Endothelial cell of umbilical vein (primary cell): ENCODE measurements around the gene ST3GAL5. TPM values are rescaled to one million over a fixed set of nuclear protein-coding genes. Genes with fewer than 3 reads are reported as not detected.
"Not testable (repeated sequence)": the region's sequence is repeated elsewhere in the genome, so short reads cannot be mapped to it uniquely, and the experiment has no call there.

Source experiments
- BruUV-seq: library from RNA; stranded (reverse); fragments of 400-500 nt; replicated peaks from 2 replicates; lab custom pipeline; 2021; lab: Mats Ljungman, UMichigan
- CTCF ChIA-PET: fragments of 300-600, 350-600 bp; sonication (Branson Sonifier 250); formaldehyde crosslinking; loops from one replicate; lab custom pipeline; 2021; ENCODE audit warnings: antibody characterized with exemption, inconsistent platforms; lab: Charles Lee
- POLR2A ChIA-PET: fragments of 300-600, 350-600 bp; sonication (Branson Sonifier 250); formaldehyde crosslinking; loops from one replicate; lab custom pipeline; 2021; ENCODE audit warnings: antibody characterized with exemption, inconsistent platforms; lab: Charles Lee
- DNase-seq: peaks from one replicate; pipeline ENCODE4 v3.0.0-alpha.2; 2011; ENCODE audit warnings: low read depth, low spot score
- FAIRE-seq: peaks from 2 replicates; lab custom pipeline; 2011; peaks lifted over from hg19 to GRCh38; lab: Jason Lieb, UNC
- H2AFZ ChIP-seq: 2 replicates; pipeline ENCODE4 v1.6.0; 2012; ENCODE audit warnings: low read depth, low read length, control low read depth, inconsistent platforms
- H3K27ac ChIP-seq: 2 replicates; pipeline ENCODE4 v1.5.1; 2011; ENCODE audit warnings: low read depth, mild to moderate bottlenecking, control low read depth, low read length, moderate library complexity; ENCODE audit not compliant: insufficient read depth
- H3K27me3 ChIP-seq, 2 experiments: 2 replicates each; pipeline versions ENCODE4 v1.6.0 to v1.6.1; 2011; ENCODE audit warnings: low read length in 2 of 2, mixed read lengths in 1 of 2; ENCODE audit not compliant: control insufficient read depth in 2 of 2, insufficient read depth in 2 of 2
- H3K36me3 ChIP-seq, 2 experiments: 2 replicates in 1 of 2; 3 replicates in 1 of 2; pipeline ENCODE4 v1.5.1; 2011; ENCODE audit warnings: low read length in 2 of 2, mild to moderate bottlenecking in 1 of 2, moderate library complexity in 1 of 2; ENCODE audit not compliant: control insufficient read depth in 2 of 2, insufficient read depth in 2 of 2; ENCODE audit errors: extremely low read depth in 1 of 2
- H3K4me1 ChIP-seq: 3 replicates; pipeline ENCODE4 v1.5.1; 2011; ENCODE audit warnings: mild to moderate bottlenecking, low read length; ENCODE audit not compliant: control insufficient read depth, insufficient read depth; ENCODE audit errors: extremely low read depth
- H3K4me2 ChIP-seq: 2 replicates; pipeline ENCODE4 v1.6.1; 2011; ENCODE audit warnings: low read length, control low read depth, mixed read lengths; ENCODE audit not compliant: insufficient read depth
- H3K4me3 ChIP-seq, 3 experiments: fragments of 200-600 bp in 1 of 3; sonication (generic), shearing (Covaris generic) in 1 of 3; replicated peaks in 1 of 3; 2 replicates each; pipeline ENCODE4 v1.5.1; 2011 to 2016; ENCODE audit warnings: control low read depth in 3 of 3, low read length in 3 of 3, mild to moderate bottlenecking in 2 of 3, inconsistent platforms in 1 of 3, low read depth in 1 of 3, moderate library complexity in 1 of 3; ENCODE audit not compliant: insufficient read depth in 1 of 3
- H3K79me2 ChIP-seq: 2 replicates; pipeline ENCODE4 v1.6.0; 2012; ENCODE audit warnings: low read length, inconsistent platforms; ENCODE audit not compliant: control insufficient read depth, insufficient read depth
- H3K9ac ChIP-seq: replicated peaks from 2 replicates; pipeline ENCODE3; 2011; ENCODE audit warnings: low read length, control low read depth; ENCODE audit not compliant: insufficient read depth; ENCODE audit errors: extremely low read depth
- H3K9me1 ChIP-seq: replicated peaks from 3 replicates; pipeline ENCODE4 v1.6.0; 2011; ENCODE audit warnings: mild to moderate bottlenecking, low read length; ENCODE audit not compliant: control insufficient read depth, insufficient read depth; ENCODE audit errors: extremely low read depth
- H3K9me3 ChIP-seq: replicated peaks from 2 replicates; pipeline ENCODE4 v1.5.1; 2012; ENCODE audit warnings: low read length, inconsistent platforms; ENCODE audit not compliant: control insufficient read depth, insufficient read depth
- H4K20me1 ChIP-seq: replicated peaks from 2 replicates; pipeline ENCODE3; 2011; ENCODE audit warnings: mild to moderate bottlenecking, low read length; ENCODE audit not compliant: control insufficient read depth, insufficient read depth; ENCODE audit errors: extremely low read depth
- CTCF ChIP-seq, 2 donors: IDR thresholded peaks; 1 replicate in 1 of 2; 2 replicates in 1 of 2; pipeline ENCODE4 v1.5.1; 2011; ENCODE audit warnings: low read length in 2 of 2, mild to moderate bottlenecking in 2 of 2, moderate library complexity in 2 of 2, control low read depth in 1 of 2, inconsistent platforms in 1 of 2, low read depth in 1 of 2; ENCODE audit not compliant: insufficient read depth in 1 of 2; ENCODE audit errors: extremely low read depth in 1 of 2
- EZH2 ChIP-seq: IDR thresholded peaks from 2 replicates; pipeline ENCODE4 v1.6.1; 2012; ENCODE audit warnings: borderline replicate concordance, low read depth, mild to moderate bottlenecking, moderate library complexity, low read length, inconsistent platforms; ENCODE audit not compliant: severe bottlenecking
- GATA2 ChIP-seq: IDR thresholded peaks from 2 replicates; pipeline ENCODE4 v1.7.0; 2011; ENCODE audit warnings: low read depth, mild to moderate bottlenecking, moderate library complexity, mixed read lengths, low read length; ENCODE audit not compliant: insufficient read length, insufficient read depth
- JUN ChIP-seq: IDR thresholded peaks from 2 replicates; pipeline ENCODE4 v1.6.1; 2011; ENCODE audit warnings: borderline replicate concordance, low read depth; ENCODE audit not compliant: insufficient read length, insufficient read depth
- POLR2AphosphoS5 ChIP-seq: IDR thresholded peaks from 2 replicates; pipeline ENCODE4 v1.6.1; 2012; ENCODE audit warnings: low read depth, mild to moderate bottlenecking, control low read depth, low read length, moderate library complexity; ENCODE audit not compliant: insufficient read depth
- dilution Hi-C: fragments of 300-500 bp; cut with MboI; formaldehyde crosslinking; loops from one replicate; pipeline ENCODE4 v1.15.0; 2019; ENCODE audit warnings: low sequenced_read_pairs; ENCODE audit not compliant: extremely low pct_ligation_motif_present
- intact Hi-C: fragments of 100-400 bp; cut with micrococcal nuclease; formaldehyde crosslinking; loops from one replicate; pipeline ENCODE4 v1.10.0; 2022
- polyA plus RNA-seq, 4 experiments: library from polyadenylated mRNA; depleted of rRNA in 3 of 4; stranded (reverse) in 3 of 4; unstranded in 1 of 4; fragments of >200 nt; gene quantifications; 2 replicates each; pipeline versions ENCODE4 v1.2.1 to v1.2.3, GENCODE V29; 2011 to 2012; ENCODE audit warnings: missing spikeins in 1 of 4
- total RNA-seq: library from RNA; stranded (reverse); gene quantifications from 2 replicates; pipeline ENCODE4 v1.2.3, GENCODE V29; 2021
- TF ChIP-seq, protein P1 (sequence below): IDR thresholded peaks from 2 replicates; pipeline ENCODE4 v1.6.1; 2011; ENCODE audit not compliant: insufficient read depth, insufficient read length

The ST3GAL5 gene
- total and polyA plus RNA-seq, 2 donors (not counting 3 experiments of a cell fraction or from before 2014, with no cell fraction given): 9.5 to 16.0 TPM

- Histone ChIP-seq H3K9me1 (no peaks in the 10 kb centered on the region), H3K4me2 (peak overlapping the region; percentile 94), H3K4me3 (no peak overlapping the region), H3K36me3 (no peaks in the 10 kb centered on the region), H3K9ac (no peak overlapping the region), H3K27me3 (no peaks in the 10 kb centered on the region), H3K9me3 (no peaks in the 10 kb centered on the region), H4K20me1 (no peaks in the 10 kb centered on the region), H3K4me1 (peaks cover 27% of the 10 kb centered on the region), H3K79me2 (no peaks in the 10 kb centered on the region), H2AFZ (no peak overlapping the region), H3K27ac (no peak overlapping the region)
- dilution Hi-C loops: no loop called here
- TF ChIP-seq CTCF (IDR thresholded peaks at IDR 0.05; ENCODE audit: extremely low read depth in 1 of 2, insufficient read depth in 1 of 2, low read depth in 1 of 2, low read length in 2 of 2) (no peak), POLR2AphosphoS5 (no peak), EZH2 (no peak), JUN (no peak), GATA2 (no peak)
- TF ChIP-seq, protein P1, sequence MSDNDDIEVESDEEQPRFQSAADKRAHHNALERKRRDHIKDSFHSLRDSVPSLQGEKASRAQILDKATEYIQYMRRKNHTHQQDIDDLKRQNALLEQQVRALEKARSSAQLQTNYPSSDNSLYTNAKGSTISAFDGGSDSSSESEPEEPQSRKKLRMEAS: no peak
- POLR2A ChIA-PET: no interaction called here
- FAIRE-seq (no peak), DNase-seq (no peak)
- CTCF ChIA-PET: interaction anchor here (1.3 to 6.3 kb wide), 7 partner anchors 8 to 191 kb away, joined by 3 to 194 read pairs (median 42); no protein-coding TSS in a partner anchor
- no TSS peak for BruUV-seq
- intact Hi-C loops: loop anchor here (5.0 kb wide), 1 partner anchor 159 kb away; no protein-coding TSS in a partner anchor
Measured at GRCh38 chr2:85886141-85886540, 2.6 kb downstream of the ST3GAL5 start.

DNA sequence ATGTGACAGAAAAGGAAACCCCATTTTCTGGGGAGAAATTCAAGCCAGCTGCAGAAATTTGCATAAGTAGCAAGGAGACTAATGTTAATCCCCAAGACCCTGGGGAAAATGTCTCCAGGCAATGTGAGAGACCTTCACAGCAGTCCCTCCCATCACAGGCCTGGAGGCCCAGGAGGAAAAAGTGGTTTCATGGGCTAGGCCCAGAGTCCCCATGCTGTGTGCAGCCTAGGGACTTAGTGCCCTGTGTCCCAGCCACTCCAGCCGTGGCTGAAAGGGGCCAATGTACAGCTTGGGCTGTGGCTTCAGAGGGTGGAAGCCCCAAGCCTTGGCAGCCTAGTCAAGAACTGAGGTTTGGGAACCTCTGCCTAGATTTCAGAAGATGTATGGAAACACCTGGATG is 7.0 kb downstream of the ST3GAL5 start:
- intact Hi-C loops, dilution Hi-C loops, H3K4me3 ChIP-seq, CTCF ChIA-PET, H3K36me3 ChIP-seq, DNase-seq, POLR2A ChIA-PET, H3K9me3 ChIP-seq, H3K9me1 ChIP-seq, FAIRE-seq, H3K79me2 ChIP-seq, H3K4me2 ChIP-seq, H2AFZ ChIP-seq, BruUV-seq, H3K27me3 ChIP-seq, H4K20me1 ChIP-seq, H3K27ac ChIP-seq, H3K9ac ChIP-seq: not testable (repeated sequence)
- H3K4me1 ChIP-seq: peaks cover 18% of the 10 kb centered on the region

DNA sequence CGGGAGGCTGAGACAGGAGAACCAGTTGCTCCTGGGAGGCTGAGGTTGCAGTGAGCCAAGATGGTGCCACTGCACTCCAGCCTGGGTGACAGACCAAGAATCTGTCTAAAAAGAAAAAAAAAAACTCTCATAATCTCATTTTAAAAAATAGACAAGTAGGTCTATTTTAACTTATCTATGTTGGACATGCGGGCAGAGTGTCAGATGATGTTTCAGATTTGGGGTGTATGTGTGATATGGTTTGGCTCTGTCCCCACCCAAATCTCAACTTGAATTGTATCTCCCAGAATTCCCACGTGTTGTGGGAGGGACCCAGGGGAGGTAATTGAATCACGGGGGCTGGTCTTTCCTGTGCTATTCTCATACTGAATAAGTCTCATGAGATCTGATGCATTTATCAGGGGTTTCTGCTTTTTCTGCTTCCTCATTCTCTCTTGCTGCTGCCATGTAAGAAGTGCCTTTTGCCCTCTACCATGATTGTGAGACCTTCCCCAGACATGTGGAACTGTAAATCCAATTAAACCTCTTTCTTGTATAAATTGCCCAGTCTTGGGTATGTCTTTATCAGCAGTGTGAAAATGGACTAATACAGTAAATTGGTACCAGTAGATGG is 8.0 kb downstream of the ST3GAL5 start:
- H3K79me2 ChIP-seq, intact Hi-C loops, H3K36me3 ChIP-seq, H3K9me1 ChIP-seq, H3K9ac ChIP-seq, FAIRE-seq, H4K20me1 ChIP-seq, dilution Hi-C loops, H2AFZ ChIP-seq, H3K27me3 ChIP-seq, H3K9me3 ChIP-seq, H3K4me2 ChIP-seq, BruUV-seq, H3K4me3 ChIP-seq, POLR2A ChIA-PET, H3K27ac ChIP-seq, DNase-seq: not testable (repeated sequence)
- CTCF ChIA-PET: interaction anchor here (4.1 kb wide), 1 partner anchor 53 kb away, joined by 29 read pairs; no protein-coding TSS in a partner anchor
- peaks cover 12% of the 10 kb centered on the region for H3K4me1 ChIP-seq
